Sciatic nerve (tissue), 2 donors: ENCODE data around the gene FGFBP1. TPM values are rescaled to one million over a fixed set of nuclear protein-coding genes. Genes with fewer than 3 reads are reported as not detected.
A peak's percentile ranks its signal among the peaks of the same experiment; 100 is the strongest.

ENCODE experiments used
- ATAC-seq: fragments of 200-7000 bp; cut with Tn5 transposase; one replicate; pipeline ENCODE4 v1.9.1; 2020; ENCODE audit warnings: mild to moderate bottlenecking, moderate library complexity
- DNase-seq: peaks from one replicate; pipeline ENCODE4 v3.0.0-alpha.2; 2020; ENCODE audit warnings: low spot score
- intact Hi-C: fragments of 100-400 bp; cut with DNase I; formaldehyde crosslinking; loops from one replicate; pipeline ENCODE4 v1.14.2; 2022
- total RNA-seq: library from RNA; stranded (reverse); fragmentation: NEBNext Ultra II Directional; extraction: Animal tissue kit (Norgen Biotek cat#: 25700); gene quantifications from one replicate; pipeline ENCODE4 v1.2.1, GENCODE V29; 2021
- donor health status: DM: no; HTN: no; CAD: no.
- donor health status: DM: no; HTN: no; CAD: no.

Gene FGFBP1
- total RNA-seq, 1 donor from 2014 or later = not detected

DNA sequence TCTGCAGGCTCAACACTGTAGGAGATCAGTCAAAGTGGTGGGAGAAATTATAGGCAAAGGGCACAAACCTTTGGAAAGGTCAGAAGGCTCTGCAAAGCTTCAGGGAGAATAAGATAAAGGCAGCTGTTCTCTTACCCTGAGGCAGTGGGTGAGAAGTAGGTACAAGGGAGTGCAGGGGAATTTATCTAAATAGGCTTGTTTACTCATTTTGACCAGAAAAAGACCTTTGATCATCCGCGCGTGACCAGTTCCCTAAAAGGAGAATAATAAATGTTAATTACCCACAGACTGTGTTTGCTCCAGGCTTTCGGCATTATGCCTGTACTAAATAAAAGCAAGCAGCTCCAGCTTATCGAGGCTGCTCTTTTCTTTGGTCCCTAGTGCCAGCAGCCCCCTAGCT is 15.1 kb upstream of the FGFBP1 start:
- intact Hi-C loops = loop anchor here (10.0 kb wide), 1 partner anchor 149 kb away; no protein-coding TSS in a partner anchor
- ATAC-seq (no peak), DNase-seq (no peak)

DNA sequence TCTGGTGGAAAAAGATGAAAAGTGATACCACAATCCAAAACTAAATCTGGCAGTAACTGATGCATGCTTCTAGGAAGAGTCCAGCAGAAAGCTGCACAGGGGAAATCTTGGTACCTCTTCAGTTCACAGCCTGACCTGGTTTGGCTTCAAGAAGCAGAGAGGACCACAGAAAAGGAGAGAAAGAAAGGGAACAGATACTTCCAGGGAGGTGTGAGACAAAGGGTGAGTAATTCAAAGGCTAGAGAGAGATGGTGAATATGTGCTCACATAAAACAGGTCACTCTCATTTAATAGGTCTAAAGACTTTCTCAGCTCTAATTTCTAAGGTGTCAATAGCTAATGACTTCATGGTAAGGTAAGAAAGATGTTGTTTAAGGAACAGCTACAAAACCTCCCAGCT is 13.2 kb upstream of the FGFBP1 start:
- no peak for ATAC-seq
- intact Hi-C loops = loop anchor here (10.0 kb wide), 1 partner anchor 147 kb away; no protein-coding TSS in a partner anchor
- DNase-seq = no peak

GRCh38 chr4:15948826-15949225 is 10.3 kb upstream of the FGFBP1 start:
- ATAC-seq (no peak), DNase-seq (no peak)
- intact Hi-C loops = no loop called here

DNA sequence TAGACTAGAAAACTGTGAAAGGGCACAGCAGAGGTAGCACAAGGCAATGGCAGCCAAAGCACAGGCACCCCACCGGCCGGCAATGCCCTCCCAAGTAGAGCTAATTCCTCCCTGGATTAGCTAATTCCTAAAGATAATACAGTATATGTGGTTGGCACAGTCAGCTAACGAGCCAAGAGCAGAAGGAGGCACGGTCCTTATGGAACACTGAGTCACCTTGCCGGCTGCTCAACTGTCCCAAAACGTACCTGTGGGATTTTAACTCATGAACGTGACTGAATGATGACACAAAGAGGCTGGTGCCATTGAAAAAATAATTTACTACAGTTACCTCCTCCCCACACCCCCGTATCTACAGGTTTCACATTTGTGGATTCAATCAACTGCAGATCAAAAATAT is 9.1 kb upstream of the FGFBP1 start:
- ATAC-seq (no peak), DNase-seq (no peak)

GRCh38 chr4:15945516-15945915 is 7.0 kb upstream of the FGFBP1 start:
- intact Hi-C loops = no loop called here
- ATAC-seq (no peak), DNase-seq (no peak)

More for the DNA sequence above, 9.1 kb upstream of the FGFBP1 start:
- intact Hi-C loops = no loop called here

GRCh38 chr4:15944895-15945294 is 6.4 kb upstream of the FGFBP1 start:
- intact Hi-C loops = no loop called here
- ATAC-seq (no peak), DNase-seq (no peak)

DNA sequence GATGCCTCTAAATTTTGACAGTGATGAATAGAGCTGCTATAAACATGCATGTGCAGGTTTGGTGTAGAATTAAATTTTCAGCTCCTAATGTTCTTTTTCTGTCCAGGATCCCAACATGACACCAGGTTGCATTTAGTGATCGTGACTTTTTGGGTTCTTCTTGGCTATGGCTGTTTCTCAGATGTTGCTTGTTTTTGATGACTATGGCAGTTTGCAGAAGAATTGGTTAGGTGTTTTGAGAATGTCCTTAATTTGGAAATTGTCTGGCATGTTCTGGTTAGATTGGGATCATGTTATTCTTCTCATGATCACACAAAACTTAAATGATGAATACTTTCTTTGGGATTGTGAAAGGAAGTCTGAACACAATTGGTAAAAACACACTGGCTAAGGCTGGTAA is 3.7 kb upstream of the FGFBP1 start:
- no peak for ATAC-seq
- no peak for DNase-seq
- intact Hi-C loops = no loop called here

DNA sequence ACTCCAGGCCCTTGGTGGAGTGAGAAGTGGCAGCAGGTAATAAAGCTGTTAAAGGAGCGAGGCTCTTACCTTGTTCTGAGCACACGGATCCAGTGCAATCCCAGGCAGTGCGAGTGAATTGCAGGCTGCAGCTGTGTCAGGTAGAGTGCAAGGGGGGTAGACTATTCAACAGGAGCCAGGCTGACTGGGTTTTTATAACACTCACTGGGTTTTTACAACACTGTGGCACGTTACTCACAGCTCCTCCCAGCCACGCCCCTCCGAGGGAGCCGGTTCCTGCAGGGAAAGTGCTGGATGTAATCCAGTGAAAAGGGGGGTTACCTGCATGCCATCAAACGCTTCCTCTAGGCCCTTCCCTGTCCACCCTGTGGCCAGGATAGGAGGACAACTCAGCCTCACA is 358 bp downstream of the FGFBP1 start:
- intact Hi-C loops = no loop called here
- ATAC-seq (no peak), DNase-seq (no peak)

- DNase-seq (no peak), ATAC-seq (no peak)
- intact Hi-C loops = no loop called here
These were observed 2.0 kb downstream of the FGFBP1 start for GRCh38 chr4:15936495-15936894.

GRCh38 chr4:15935504-15936402 is 2.8 kb downstream of the FGFBP1 start:
- peak; percentile 87 for ATAC-seq
- intact Hi-C loops = no loop called here
- no peak for DNase-seq

DNA sequence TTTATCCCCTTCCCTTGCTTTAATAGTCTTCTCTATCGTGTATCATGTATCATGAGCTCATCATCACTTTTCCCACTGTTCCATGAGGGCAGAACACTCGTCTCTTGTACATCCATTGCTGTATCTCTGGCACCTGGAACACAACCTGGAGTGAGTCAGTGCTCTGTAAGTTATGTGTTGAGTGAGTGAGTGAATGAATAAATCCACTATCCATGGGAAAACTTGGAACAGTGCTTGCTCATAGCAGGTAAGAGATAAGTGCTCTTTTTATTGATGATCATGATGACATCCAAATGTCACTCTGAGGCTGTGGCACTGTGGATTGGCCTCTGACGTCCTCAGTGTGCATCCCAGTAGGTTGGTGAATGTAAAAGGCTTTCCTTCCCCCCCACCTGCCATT is 4.3 kb downstream of the FGFBP1 start:
- no peak for ATAC-seq
- intact Hi-C loops = no loop called here

GRCh38 chr4:15931451-15932210 is 6.9 kb downstream of the FGFBP1 start:
- no peak for DNase-seq
- no peak for ATAC-seq
- intact Hi-C loops = no loop called here

More for the DNA sequence above, 4.3 kb downstream of the FGFBP1 start:
- no peak for DNase-seq

DNA sequence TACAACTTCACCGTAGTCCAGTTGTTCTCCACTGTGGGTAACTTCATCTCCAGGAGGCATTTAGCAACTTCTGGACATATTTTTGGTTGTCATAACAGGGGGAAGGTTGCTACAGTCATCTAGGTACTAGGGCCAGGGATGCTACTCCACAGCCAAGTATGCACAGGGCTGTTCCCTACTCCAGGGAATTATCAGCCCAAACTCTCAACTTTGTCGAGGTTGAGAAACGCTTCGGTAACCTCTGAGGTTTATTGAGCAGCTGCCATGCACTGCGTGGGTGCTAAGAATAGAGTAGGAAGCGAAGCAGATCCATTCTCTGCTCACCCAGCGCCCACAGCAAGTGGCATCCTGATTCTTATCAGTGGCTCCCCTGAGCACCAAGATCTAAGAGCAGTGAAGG is 8.2 kb downstream of the FGFBP1 start:
- DNase-seq (no peak), ATAC-seq (no peak)
- intact Hi-C loops = no loop called here

DNA sequence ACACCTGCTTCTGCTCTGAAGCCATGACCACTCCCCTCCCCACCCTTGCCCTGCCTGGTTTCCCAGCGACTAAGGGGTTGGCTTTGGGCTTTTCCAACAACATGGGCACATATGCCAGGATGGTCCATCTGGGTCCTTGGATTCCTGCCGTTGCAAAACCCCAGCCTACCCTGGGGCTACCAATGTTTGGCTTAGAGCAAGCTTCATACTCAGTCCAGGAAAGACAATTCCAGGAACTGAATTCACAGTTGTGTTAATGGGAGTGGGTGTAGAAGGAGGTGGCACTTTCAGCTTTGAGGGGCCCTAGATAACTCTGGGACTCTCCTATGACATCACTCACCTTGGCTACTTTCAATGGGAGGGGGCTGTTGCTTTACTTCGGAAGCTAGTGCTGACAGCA is 9.0 kb downstream of the FGFBP1 start:
- intact Hi-C loops = no loop called here
- DNase-seq = no peak

DNA sequence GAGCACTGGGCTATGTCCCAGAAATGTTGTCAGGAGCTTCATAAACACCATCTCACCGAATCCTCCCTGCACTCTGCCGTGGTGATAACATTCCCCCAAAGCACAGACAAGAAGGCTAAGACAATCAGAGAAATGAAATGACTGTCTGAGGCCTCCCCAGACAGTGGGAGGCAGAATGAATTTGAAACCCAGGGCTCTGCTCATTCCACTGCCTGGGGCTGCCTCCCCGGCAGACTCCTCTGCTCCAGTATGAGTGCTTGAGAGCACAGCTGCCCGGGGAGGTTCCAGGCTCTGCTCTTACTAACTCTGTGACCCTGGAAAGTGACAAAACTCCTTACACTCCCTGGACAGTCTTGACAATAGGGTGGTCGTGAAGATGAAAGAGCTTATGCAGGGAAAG is 9.7 kb downstream of the FGFBP1 start:
- intact Hi-C loops = no loop called here
- ATAC-seq (no peak), DNase-seq (no peak)

More for the DNA sequence above, 9.0 kb downstream of the FGFBP1 start:
- no peak for ATAC-seq

DNA sequence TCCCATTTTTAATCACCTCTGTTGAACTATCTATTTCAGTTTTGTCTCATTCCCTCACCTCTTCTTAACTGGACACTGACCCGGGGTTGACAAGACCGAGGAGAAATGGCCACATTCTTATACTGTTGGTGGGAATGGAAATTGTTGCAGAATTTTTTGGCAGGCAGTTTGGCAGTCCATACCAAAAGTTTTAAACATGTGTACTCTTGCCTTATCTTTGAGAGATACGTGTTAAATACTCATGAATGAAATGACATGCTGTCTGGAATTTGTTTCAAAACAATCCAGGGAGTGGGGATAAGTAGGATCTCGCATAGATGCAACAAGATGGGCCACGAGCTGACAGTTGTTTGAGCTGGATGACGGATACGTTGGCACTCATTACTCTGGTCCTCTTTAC is 12.1 kb downstream of the FGFBP1 start:
- intact Hi-C loops = no loop called here
- ATAC-seq = no peak
- no peak for DNase-seq

DNA sequence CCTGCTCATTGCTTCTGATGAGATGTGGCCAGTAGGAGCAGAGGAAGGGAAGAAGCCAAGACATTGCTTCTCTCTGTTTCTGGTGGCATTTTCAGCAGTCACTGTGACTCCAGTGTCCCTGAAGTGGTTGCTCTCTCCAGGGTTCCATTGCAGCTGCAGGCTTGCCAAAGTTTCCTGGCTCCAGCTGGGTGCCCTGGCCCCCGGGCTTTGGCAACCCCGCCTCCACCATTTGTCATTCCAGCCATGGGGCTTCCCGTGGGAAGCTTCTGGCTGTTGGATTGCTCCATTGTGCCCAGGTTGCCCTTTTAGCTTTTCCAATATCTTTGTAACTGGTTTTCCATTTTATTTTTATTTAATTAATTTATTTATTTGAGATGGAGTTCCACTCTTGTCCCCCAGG is 12.7 kb downstream of the FGFBP1 start:
- intact Hi-C loops = loop anchor here (1.0 kb wide), 1 partner anchor 45 kb away; no protein-coding TSS in a partner anchor
- DNase-seq (no peak), ATAC-seq (no peak)

DNA sequence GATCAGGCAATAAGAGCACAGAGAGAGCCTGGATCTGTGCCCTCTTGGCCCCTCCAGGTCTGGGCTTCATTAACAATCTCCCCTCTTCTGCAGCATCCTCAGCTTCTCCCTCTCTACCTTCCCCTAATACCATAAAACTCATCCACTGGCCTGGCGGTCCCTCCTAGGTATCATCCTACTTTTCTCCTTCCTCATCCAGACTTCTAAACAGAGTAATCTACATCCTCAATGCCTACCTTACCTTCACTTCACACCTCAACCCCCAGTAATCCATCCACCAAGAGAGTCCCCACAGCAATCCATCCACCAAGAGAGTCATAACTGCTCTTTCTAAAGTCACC is 17.0 kb downstream of the FGFBP1 start:
- no peak for DNase-seq
- no peak for ATAC-seq
- intact Hi-C loops = no loop called here

- ATAC-seq (no peak), DNase-seq (no peak)
- intact Hi-C loops = no loop called here
These were observed 17.6 kb downstream of the FGFBP1 start for GRCh38 chr4:15920723-15921591.
